H1 (cell line): Measurements from ENCODE around the gene SHTN1.

Experiments
- BRCA1 ChIP-seq: IDR thresholded peaks from 2 replicates; pipeline ENCODE4 v1.6.1; 2012; ENCODE audit warnings: low read depth, low read length, improper control_type of control experiment
- EGR1 ChIP-seq: IDR thresholded peaks from 2 replicates; pipeline ENCODE4 v1.6.1; 2011; ENCODE audit warnings: low read depth, low read length, borderline replicate concordance
- HDAC6 ChIP-seq: IDR thresholded peaks from one replicate; pipeline ENCODE4 v1.7.1; 2012; ENCODE audit warnings: low read depth, mild to moderate bottlenecking, inconsistent platforms, low read length, moderate library complexity
- NANOG ChIP-seq: IDR thresholded peaks from 2 replicates; pipeline ENCODE4 v1.6.1; 2011; ENCODE audit warnings: low read length, low read depth, mild to moderate bottlenecking, inconsistent platforms; ENCODE audit not compliant: insufficient read depth, poor library complexity, severe bottlenecking
- POLR2AphosphoS5 ChIP-seq: IDR thresholded peaks from 2 replicates; pipeline ENCODE4 v1.6.1; 2011; ENCODE audit warnings: low read depth, low read length
- RFX5 ChIP-seq: IDR thresholded peaks from 2 replicates; pipeline ENCODE4 v1.6.1; 2011; ENCODE audit warnings: low read depth, low read length, improper control_type of control experiment, borderline replicate concordance
- TCF12 ChIP-seq: IDR thresholded peaks from 2 replicates; pipeline ENCODE4 v1.6.1; 2011; ENCODE audit warnings: low read depth, mild to moderate bottlenecking, low read length
- TF ChIP-seq, protein P1 (sequence below), 3 experiments: IDR thresholded peaks; 1 replicate in 2 of 3; 2 replicates in 1 of 3; pipeline versions ENCODE4 v1.5.1 to v1.6.1; 2011; ENCODE audit warnings: low read length in 3 of 3, mild to moderate bottlenecking in 3 of 3, inconsistent platforms in 2 of 3, low read depth in 1 of 3, moderate library complexity in 1 of 3; ENCODE audit not compliant: insufficient read depth in 1 of 3; ENCODE audit errors: control extremely low read depth in 1 of 3

- no peak for TF ChIP-seq POLR2AphosphoS5
- TF ChIP-seq, protein P1, sequence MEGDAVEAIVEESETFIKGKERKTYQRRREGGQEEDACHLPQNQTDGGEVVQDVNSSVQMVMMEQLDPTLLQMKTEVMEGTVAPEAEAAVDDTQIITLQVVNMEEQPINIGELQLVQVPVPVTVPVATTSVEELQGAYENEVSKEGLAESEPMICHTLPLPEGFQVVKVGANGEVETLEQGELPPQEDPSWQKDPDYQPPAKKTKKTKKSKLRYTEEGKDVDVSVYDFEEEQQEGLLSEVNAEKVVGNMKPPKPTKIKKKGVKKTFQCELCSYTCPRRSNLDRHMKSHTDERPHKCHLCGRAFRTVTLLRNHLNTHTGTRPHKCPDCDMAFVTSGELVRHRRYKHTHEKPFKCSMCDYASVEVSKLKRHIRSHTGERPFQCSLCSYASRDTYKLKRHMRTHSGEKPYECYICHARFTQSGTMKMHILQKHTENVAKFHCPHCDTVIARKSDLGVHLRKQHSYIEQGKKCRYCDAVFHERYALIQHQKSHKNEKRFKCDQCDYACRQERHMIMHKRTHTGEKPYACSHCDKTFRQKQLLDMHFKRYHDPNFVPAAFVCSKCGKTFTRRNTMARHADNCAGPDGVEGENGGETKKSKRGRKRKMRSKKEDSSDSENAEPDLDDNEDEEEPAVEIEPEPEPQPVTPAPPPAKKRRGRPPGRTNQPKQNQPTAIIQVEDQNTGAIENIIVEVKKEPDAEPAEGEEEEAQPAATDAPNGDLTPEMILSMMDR (IDR thresholded peaks at IDR 0.05; ENCODE audit: control extremely low read depth in 1 of 3, insufficient read depth in 1 of 3, low read depth in 1 of 3, low read length in 3 of 3) = no peak
- TF ChIP-seq RFX5 = no peak
- TF ChIP-seq NANOG = no peak
- TF ChIP-seq BRCA1 = no peak
- TF ChIP-seq EGR1 = no peak
- TF ChIP-seq TCF12 = no peak
- no peak for TF ChIP-seq HDAC6
These were observed 11.4 kb downstream of the SHTN1 start for GRCh38 chr10:116993610-116994009.
